GM12892 (cell line): Measurements from ENCODE around the gene MKS1.

Experiments used
- POLR2A ChIP-seq: IDR thresholded peaks from 2 replicates; pipeline ENCODE4 v1.6.1; 2011; ENCODE audit warnings: low read depth, low read length, control low read depth
- POLR2AphosphoS5 ChIP-seq: IDR thresholded peaks from 2 replicates; pipeline ENCODE4 v1.6.1; 2011; ENCODE audit warnings: low read depth, low read length, control low read depth
- TAF1 ChIP-seq: IDR thresholded peaks from 2 replicates; pipeline ENCODE4 v1.6.1; 2011; ENCODE audit warnings: low read depth, mild to moderate bottlenecking, control low read depth, low read length, borderline replicate concordance

DNA sequence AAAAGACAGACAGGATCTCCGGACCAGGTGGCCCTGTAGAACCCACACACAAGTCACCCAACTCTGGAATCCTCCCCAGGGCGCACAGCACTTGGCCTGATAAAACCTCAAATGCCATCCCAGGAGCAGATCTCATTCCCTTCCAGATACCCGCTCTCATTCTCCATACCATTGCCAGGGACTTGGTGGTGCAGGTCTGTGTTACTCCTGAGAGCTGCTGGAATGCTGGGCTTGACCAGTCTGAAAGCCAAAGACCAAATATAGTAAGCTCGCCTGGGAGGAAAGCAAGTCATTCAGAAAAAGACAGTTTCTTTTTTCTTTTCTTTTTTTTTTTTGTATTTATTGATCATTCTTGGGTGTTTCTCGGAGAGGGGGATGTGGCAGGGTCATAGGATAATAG, 10.7 kb downstream of the MKS1 start:
- TF ChIP-seq POLR2AphosphoS5, result no peak
- no peak for TF ChIP-seq TAF1
- TF ChIP-seq POLR2A, result no peak
